ENCODE data around the gene KRT85.

DNA sequence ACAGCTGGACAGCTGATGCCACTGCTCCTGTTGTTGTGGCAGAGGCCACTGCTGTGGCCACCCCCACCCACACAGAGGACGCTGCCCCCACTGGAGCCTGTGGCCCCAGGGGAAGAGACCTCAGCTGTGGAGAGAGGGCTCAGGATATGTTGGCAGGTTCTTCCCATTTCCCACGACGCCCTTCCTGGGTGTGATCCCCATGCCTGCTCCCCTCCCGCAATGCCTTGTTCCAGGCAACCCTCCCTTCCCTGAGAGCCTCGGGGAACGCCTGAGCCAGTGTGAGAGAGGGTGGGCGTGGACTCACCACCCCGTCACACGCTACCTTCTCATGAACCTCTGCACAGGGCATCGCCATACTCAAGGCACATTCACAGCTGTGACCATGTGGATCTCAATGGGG is 44.5 kb upstream of the KRT85 start:
- no peak for TF ChIP-seq RAD21 (IDR thresholded peaks at IDR 0.05; ENCODE audit: insufficient read depth, low read depth, low read length)
- no peak for TF ChIP-seq CHD1 (IDR thresholded peaks at IDR 0.05; ENCODE audit: low read depth, low read length)
- TF ChIP-seq ASH2L (IDR thresholded peaks at IDR 0.05; ENCODE audit: borderline replicate concordance, low read depth), result no peak
- TF ChIP-seq, protein P1, sequence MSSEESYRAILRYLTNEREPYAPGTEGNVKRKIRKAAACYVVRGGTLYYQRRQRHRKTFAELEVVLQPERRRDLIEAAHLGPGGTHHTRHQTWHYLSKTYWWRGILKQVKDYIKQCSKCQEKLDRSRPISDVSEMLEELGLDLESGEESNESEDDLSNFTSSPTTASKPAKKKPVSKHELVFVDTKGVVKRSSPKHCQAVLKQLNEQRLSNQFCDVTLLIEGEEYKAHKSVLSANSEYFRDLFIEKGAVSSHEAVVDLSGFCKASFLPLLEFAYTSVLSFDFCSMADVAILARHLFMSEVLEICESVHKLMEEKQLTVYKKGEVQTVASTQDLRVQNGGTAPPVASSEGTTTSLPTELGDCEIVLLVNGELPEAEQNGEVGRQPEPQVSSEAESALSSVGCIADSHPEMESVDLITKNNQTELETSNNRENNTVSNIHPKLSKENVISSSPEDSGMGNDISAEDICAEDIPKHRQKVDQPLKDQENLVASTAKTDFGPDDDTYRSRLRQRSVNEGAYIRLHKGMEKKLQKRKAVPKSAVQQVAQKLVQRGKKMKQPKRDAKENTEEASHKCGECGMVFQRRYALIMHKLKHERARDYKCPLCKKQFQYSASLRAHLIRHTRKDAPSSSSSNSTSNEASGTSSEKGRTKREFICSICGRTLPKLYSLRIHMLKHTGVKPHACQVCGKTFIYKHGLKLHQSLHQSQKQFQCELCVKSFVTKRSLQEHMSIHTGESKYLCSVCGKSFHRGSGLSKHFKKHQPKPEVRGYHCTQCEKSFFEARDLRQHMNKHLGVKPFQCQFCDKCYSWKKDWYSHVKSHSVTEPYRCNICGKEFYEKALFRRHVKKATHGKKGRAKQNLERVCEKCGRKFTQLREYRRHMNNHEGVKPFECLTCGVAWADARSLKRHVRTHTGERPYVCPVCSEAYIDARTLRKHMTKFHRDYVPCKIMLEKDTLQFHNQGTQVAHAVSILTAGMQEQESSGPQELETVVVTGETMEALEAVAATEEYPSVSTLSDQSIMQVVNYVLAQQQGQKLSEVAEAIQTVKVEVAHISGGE (CRISPR knock-in tag; IDR thresholded peaks at IDR 0.05), result no peak
- TF ChIP-seq POLR2AphosphoS5 (IDR thresholded peaks at IDR 0.05; ENCODE audit: low read length), result no peak
- no peak for TF ChIP-seq HDAC2 (IDR thresholded peaks at IDR 0.05)
- TF ChIP-seq NR2C2 (IDR thresholded peaks at IDR 0.05; ENCODE audit: borderline replicate concordance, control insufficient read depth, insufficient read length, low read depth), result no peak
- TF ChIP-seq, protein P2, sequence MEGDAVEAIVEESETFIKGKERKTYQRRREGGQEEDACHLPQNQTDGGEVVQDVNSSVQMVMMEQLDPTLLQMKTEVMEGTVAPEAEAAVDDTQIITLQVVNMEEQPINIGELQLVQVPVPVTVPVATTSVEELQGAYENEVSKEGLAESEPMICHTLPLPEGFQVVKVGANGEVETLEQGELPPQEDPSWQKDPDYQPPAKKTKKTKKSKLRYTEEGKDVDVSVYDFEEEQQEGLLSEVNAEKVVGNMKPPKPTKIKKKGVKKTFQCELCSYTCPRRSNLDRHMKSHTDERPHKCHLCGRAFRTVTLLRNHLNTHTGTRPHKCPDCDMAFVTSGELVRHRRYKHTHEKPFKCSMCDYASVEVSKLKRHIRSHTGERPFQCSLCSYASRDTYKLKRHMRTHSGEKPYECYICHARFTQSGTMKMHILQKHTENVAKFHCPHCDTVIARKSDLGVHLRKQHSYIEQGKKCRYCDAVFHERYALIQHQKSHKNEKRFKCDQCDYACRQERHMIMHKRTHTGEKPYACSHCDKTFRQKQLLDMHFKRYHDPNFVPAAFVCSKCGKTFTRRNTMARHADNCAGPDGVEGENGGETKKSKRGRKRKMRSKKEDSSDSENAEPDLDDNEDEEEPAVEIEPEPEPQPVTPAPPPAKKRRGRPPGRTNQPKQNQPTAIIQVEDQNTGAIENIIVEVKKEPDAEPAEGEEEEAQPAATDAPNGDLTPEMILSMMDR (IDR thresholded peaks at IDR 0.05 in 2 of 3, conservative IDR thresholded peaks at IDR 0.05 in 1 of 3; ENCODE audit: control insufficient read depth in 2 of 3, extremely low read depth in 1 of 3, insufficient read depth in 1 of 3, low read depth in 3 of 3, low read length in 3 of 3), result no peak
